ENCODE data around the gene FAM20A.

The FAM20A gene

GRCh38 chr17:68600931-68601564 lies at the start of gene FAM20A:
FAM20A (minus strand) TSS chr17:68601367; CDS start chr17:68600666, 701 bp downstream.
- H3K9me3 ChIP-seq (ENCODE audit: low read length), result no peaks in the 10 kb centered on the region
- no peak within 1 kb of the TSS for H3K9ac ChIP-seq (ENCODE audit: low read length)
- H3K27ac ChIP-seq (ENCODE audit: low read depth, low read length, poor library complexity, severe bottlenecking), result no peak within 1 kb of the TSS
- H3K4me1 ChIP-seq (ENCODE audit: insufficient read depth, low read length, severe bottlenecking), result no peaks in the 10 kb centered on the region
- H3K4me3 ChIP-seq (ENCODE audit: low read depth, low read length, poor library complexity, severe bottlenecking), result no peak within 1 kb of the TSS
- H3K4me2 ChIP-seq (ENCODE audit: low read length), result no peak within 1 kb of the TSS
- H3K27me3 ChIP-seq (ENCODE audit: insufficient read depth, low read length), result no peaks in the 10 kb centered on the region
- TF ChIP-seq CTCF (IDR thresholded peaks at IDR 0.05; ENCODE audit: low read length) (no peak), EZH2 (IDR thresholded peaks at IDR 0.05; ENCODE audit: borderline replicate concordance, low read length) (no peak)
- H4K20me1 ChIP-seq (ENCODE audit: insufficient read depth, low read length), result no peaks in the 10 kb centered on the region
- no peak within 1 kb of the TSS for H2AFZ ChIP-seq (ENCODE audit: low read length)
- no peaks in the 10 kb centered on the region for H3F3A ChIP-seq (ENCODE audit: insufficient read depth, low read length)
- H3K36me3 ChIP-seq (ENCODE audit: insufficient read depth, low read length), result no peaks in the 10 kb centered on the region
- no peaks in the 10 kb centered on the region for H3K79me2 ChIP-seq (ENCODE audit: insufficient read depth, low read length)
- H3K9me2 ChIP-seq (ENCODE audit: low read depth, low read length), result no peaks in the 10 kb centered on the region

GRCh38 chr17:68649324-68649723 lies 48.2 kb upstream of the FAM20A start:
- Histone ChIP-seq H3K4me3 (ENCODE audit: low read depth, low read length, poor library complexity, severe bottlenecking) (no peak overlapping the region), H3K4me1 (ENCODE audit: insufficient read depth, low read length, severe bottlenecking) (no peaks in the 10 kb centered on the region), H3K27me3 (ENCODE audit: insufficient read depth, low read length) (no peaks in the 10 kb centered on the region), H3K27ac (ENCODE audit: low read depth, low read length, poor library complexity, severe bottlenecking) (no peak overlapping the region), H2AFZ (ENCODE audit: low read length) (no peak overlapping the region), H3K9ac (ENCODE audit: low read length) (no peak overlapping the region), H3K9me3 (ENCODE audit: low read length) (no peaks in the 10 kb centered on the region), H3F3A (ENCODE audit: insufficient read depth, low read length) (no peaks in the 10 kb centered on the region), H3K36me3 (ENCODE audit: insufficient read depth, low read length) (no peaks in the 10 kb centered on the region), H3K79me2 (ENCODE audit: insufficient read depth, low read length) (no peaks in the 10 kb centered on the region), H4K20me1 (ENCODE audit: insufficient read depth, low read length) (no peaks in the 10 kb centered on the region), H3K4me2 (ENCODE audit: low read length) (no peak overlapping the region), H3K9me2 (ENCODE audit: low read depth, low read length) (no peaks in the 10 kb centered on the region)
- TF ChIP-seq CTCF (IDR thresholded peaks at IDR 0.05; ENCODE audit: low read length) (no peak), EZH2 (IDR thresholded peaks at IDR 0.05; ENCODE audit: borderline replicate concordance, low read length) (no peak)

GRCh38 chr17:68646626-68647526 lies 45.7 kb upstream of the FAM20A start:
- H3K27me3 ChIP-seq (ENCODE audit: insufficient read depth, low read length), result no peaks in the 10 kb centered on the region
- H3K9me3 ChIP-seq (ENCODE audit: low read length), result no peaks in the 10 kb centered on the region
- no peak overlapping the region for H3K9ac ChIP-seq (ENCODE audit: low read length)
- no peaks in the 10 kb centered on the region for H3K9me2 ChIP-seq (ENCODE audit: low read depth, low read length)
- no peak overlapping the region for H3K27ac ChIP-seq (ENCODE audit: low read depth, low read length, poor library complexity, severe bottlenecking)
- no peak overlapping the region for H3K4me3 ChIP-seq (ENCODE audit: low read depth, low read length, poor library complexity, severe bottlenecking)
- no peaks in the 10 kb centered on the region for H3K36me3 ChIP-seq (ENCODE audit: insufficient read depth, low read length)
- no peaks in the 10 kb centered on the region for H3K4me1 ChIP-seq (ENCODE audit: insufficient read depth, low read length, severe bottlenecking)
- H3K79me2 ChIP-seq (ENCODE audit: insufficient read depth, low read length), result no peaks in the 10 kb centered on the region
- no peak overlapping the region for H2AFZ ChIP-seq (ENCODE audit: low read length)
- no peaks in the 10 kb centered on the region for H4K20me1 ChIP-seq (ENCODE audit: insufficient read depth, low read length)
- H3F3A ChIP-seq (ENCODE audit: insufficient read depth, low read length), result no peaks in the 10 kb centered on the region
- H3K4me2 ChIP-seq (ENCODE audit: low read length), result no peak overlapping the region
- TF ChIP-seq EZH2 (IDR thresholded peaks at IDR 0.05; ENCODE audit: borderline replicate concordance, low read length), result no peak
- no peak for TF ChIP-seq CTCF (IDR thresholded peaks at IDR 0.05; ENCODE audit: low read length)

All from OCI-LY1 (cell line).